Measurements from ENCODE around the gene ITSN1. TPM values are rescaled to one million over a fixed set of nuclear protein-coding genes. Genes with fewer than 3 reads are reported as not detected.
A peak's percentile ranks its signal among the peaks of the same experiment; 100 is the strongest.

The ITSN1 gene
- total RNA-seq, 1 experiment from 2014 or later: 42.6 TPM

- TF ChIP-seq, protein P1, sequence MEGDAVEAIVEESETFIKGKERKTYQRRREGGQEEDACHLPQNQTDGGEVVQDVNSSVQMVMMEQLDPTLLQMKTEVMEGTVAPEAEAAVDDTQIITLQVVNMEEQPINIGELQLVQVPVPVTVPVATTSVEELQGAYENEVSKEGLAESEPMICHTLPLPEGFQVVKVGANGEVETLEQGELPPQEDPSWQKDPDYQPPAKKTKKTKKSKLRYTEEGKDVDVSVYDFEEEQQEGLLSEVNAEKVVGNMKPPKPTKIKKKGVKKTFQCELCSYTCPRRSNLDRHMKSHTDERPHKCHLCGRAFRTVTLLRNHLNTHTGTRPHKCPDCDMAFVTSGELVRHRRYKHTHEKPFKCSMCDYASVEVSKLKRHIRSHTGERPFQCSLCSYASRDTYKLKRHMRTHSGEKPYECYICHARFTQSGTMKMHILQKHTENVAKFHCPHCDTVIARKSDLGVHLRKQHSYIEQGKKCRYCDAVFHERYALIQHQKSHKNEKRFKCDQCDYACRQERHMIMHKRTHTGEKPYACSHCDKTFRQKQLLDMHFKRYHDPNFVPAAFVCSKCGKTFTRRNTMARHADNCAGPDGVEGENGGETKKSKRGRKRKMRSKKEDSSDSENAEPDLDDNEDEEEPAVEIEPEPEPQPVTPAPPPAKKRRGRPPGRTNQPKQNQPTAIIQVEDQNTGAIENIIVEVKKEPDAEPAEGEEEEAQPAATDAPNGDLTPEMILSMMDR (IDR thresholded peaks at IDR 0.05; ENCODE audit: unreplicated experiment): no peak
- no peak overlapping the region for H3K4me3 Mint-ChIP-seq (ENCODE audit: unreplicated experiment)
- H3K9me3 Mint-ChIP-seq (ENCODE audit: unreplicated experiment): no peaks in the 10 kb centered on the region
- CTCF ChIA-PET: interaction anchor here (0.7 to 1.2 kb wide), 3 partner anchors 12 to 128 kb away, joined by 3 read pairs; no protein-coding TSS in a partner anchor
- H3K27ac Mint-ChIP-seq (ENCODE audit: low read depth, unreplicated experiment): peak overlapping the region; percentile 92
- peak; percentile 30 for DNase-seq (ENCODE audit: unreplicated experiment)
- H3K36me3 Mint-ChIP-seq (ENCODE audit: insufficient read depth, unreplicated experiment): no peaks in the 10 kb centered on the region
- POLR2A ChIA-PET: interaction anchor here (0.6 to 4.9 kb wide), 16 partner anchors 13 to 157 kb away, joined by 3 to 42 read pairs (median 4); partner anchors contain the start of genes CRYZL1 and ITSN1
- BruUV-seq (replicated peaks): no TSS peak
- intact Hi-C loops (cut with micrococcal nuclease): loop anchor here (2.0 kb wide), 1 partner anchor 41 kb away; no protein-coding TSS in a partner anchor
- peaks cover 41% of the 10 kb centered on the region for H3K4me1 Mint-ChIP-seq (ENCODE audit: insufficient read depth, unreplicated experiment)
- H3K27me3 Mint-ChIP-seq (ENCODE audit: insufficient read depth, unreplicated experiment): no peaks in the 10 kb centered on the region
Observed at GRCh38 chr21:33685613-33686197, 43.4 kb downstream of the ITSN1 start.

GRCh38 chr21:33686386-33686785, 44.1 kb downstream of the ITSN1 start:
- Mint-ChIP-seq H3K27ac (ENCODE audit: low read depth, unreplicated experiment) (peak overlapping the region; percentile 74), H3K9me3 (ENCODE audit: unreplicated experiment) (no peaks in the 10 kb centered on the region), H3K4me3 (ENCODE audit: unreplicated experiment) (no peak overlapping the region), H3K27me3 (ENCODE audit: insufficient read depth, unreplicated experiment) (no peaks in the 10 kb centered on the region), H3K36me3 (ENCODE audit: insufficient read depth, unreplicated experiment) (no peaks in the 10 kb centered on the region), H3K4me1 (ENCODE audit: insufficient read depth, unreplicated experiment) (peaks cover 46% of the 10 kb centered on the region)
- intact Hi-C loops (cut with micrococcal nuclease): no loop called here
- no TSS peak for BruUV-seq (replicated peaks)
- no peak for DNase-seq (ENCODE audit: unreplicated experiment)
- ChIA-PET CTCF (interaction anchor here (0.6 to 1.2 kb wide), 4 partner anchors 11 to 111 kb away, joined by 3 read pairs; no protein-coding TSS in a partner anchor), POLR2A (interaction anchor here (0.6 to 4.9 kb wide), 12 partner anchors 12 to 116 kb away, joined by 3 to 42 read pairs (median 4); partner anchors contain the start of gene ITSN1)
- TF ChIP-seq, protein P1 (IDR thresholded peaks at IDR 0.05; ENCODE audit: unreplicated experiment): no peak

DNA sequence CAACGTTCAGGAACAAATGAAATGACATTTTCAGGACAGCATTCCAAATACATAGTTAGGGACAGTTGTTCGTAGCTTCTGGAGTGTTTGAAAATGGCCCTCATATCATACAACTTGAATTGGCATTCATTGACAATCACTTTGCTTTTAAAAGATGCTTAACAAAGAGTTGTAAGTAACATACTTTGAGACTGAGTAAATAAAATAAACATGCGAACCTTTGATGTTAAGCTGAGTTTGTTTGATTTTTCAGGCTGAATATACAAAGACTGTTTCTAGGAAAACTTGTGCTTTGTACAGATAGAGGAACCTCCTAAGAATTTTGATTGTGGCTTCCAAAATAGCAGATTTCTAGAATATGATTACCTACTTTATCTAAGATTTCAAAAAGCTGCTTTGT, 45.3 kb downstream of the ITSN1 start:
- POLR2A ChIA-PET: no interaction called here
- BruUV-seq (replicated peaks): no TSS peak
- Mint-ChIP-seq H3K27ac (ENCODE audit: low read depth, unreplicated experiment) (no peak overlapping the region), H3K36me3 (ENCODE audit: insufficient read depth, unreplicated experiment) (no peaks in the 10 kb centered on the region), H3K4me1 (ENCODE audit: insufficient read depth, unreplicated experiment) (peaks cover 46% of the 10 kb centered on the region), H3K4me3 (ENCODE audit: unreplicated experiment) (no peak overlapping the region), H3K9me3 (ENCODE audit: unreplicated experiment) (no peaks in the 10 kb centered on the region), H3K27me3 (ENCODE audit: insufficient read depth, unreplicated experiment) (no peaks in the 10 kb centered on the region)
- DNase-seq (ENCODE audit: unreplicated experiment): no peak
- CTCF ChIA-PET: no interaction called here
- intact Hi-C loops (cut with micrococcal nuclease): no loop called here
- TF ChIP-seq, protein P1 (IDR thresholded peaks at IDR 0.05; ENCODE audit: unreplicated experiment): no peak

- BruUV-seq (replicated peaks): no TSS peak
- H3K36me3 Mint-ChIP-seq (ENCODE audit: insufficient read depth, unreplicated experiment): no peaks in the 10 kb centered on the region
- no peaks in the 10 kb centered on the region for H3K27me3 Mint-ChIP-seq (ENCODE audit: insufficient read depth, unreplicated experiment)
- ChIA-PET POLR2A (no interaction called here), CTCF (no interaction called here)
- intact Hi-C loops (cut with micrococcal nuclease): no loop called here
- H3K27ac Mint-ChIP-seq (ENCODE audit: low read depth, unreplicated experiment): no peak overlapping the region
- H3K9me3 Mint-ChIP-seq (ENCODE audit: unreplicated experiment): no peaks in the 10 kb centered on the region
- no peak overlapping the region for H3K4me3 Mint-ChIP-seq (ENCODE audit: unreplicated experiment)
- peaks cover 39% of the 10 kb centered on the region for H3K4me1 Mint-ChIP-seq (ENCODE audit: insufficient read depth, unreplicated experiment)
- TF ChIP-seq, protein P1 (IDR thresholded peaks at IDR 0.05; ENCODE audit: unreplicated experiment): no peak
- DNase-seq (ENCODE audit: unreplicated experiment): no peak
Observed at GRCh38 chr21:33688353-33688752, 46.1 kb downstream of the ITSN1 start.

Data from MCF 10A (cell line).